B cell (primary cell): ENCODE measurements around the gene DPH3. TPM values are rescaled to one million over a fixed set of nuclear protein-coding genes. Genes with fewer than 3 reads are reported as not detected.

Experiments used
- ATAC-seq: fragments of 200-7000 bp; cut with Tn5 transposase; one replicate; pipeline ENCODE4 v1.10.0; 2021; ENCODE audit warnings: low read depth, mild to moderate bottlenecking, moderate number of reproducible peaks, moderate library complexity
- CTCF ChIA-PET: fragments of 350-600 bp; sonication (Branson Sonifier 250); formaldehyde crosslinking; loops from one replicate; lab custom pipeline; 2021; ENCODE audit warnings: antibody characterized with exemption, inconsistent platforms; lab: Charles Lee
- POLR2A ChIA-PET: fragments of 350-600 bp; sonication (Branson Sonifier 250); formaldehyde crosslinking; loops from one replicate; lab custom pipeline; 2021; ENCODE audit warnings: antibody characterized with exemption; lab: Charles Lee
- DNase-seq: peaks from one replicate; pipeline ENCODE4 v3.0.0; 2013
- H2AFZ ChIP-seq: 2 replicates; pipeline ENCODE4 v1.6.1; 2012; ENCODE audit warnings: mild to moderate bottlenecking, low read depth, low read length; ENCODE audit not compliant: insufficient read depth, poor library complexity, severe bottlenecking
- H3K27ac ChIP-seq, 2 donors: 1 replicate in 1 of 2; 2 replicates in 1 of 2; pipeline ENCODE4 v1.5.1; 2012 to 2013; ENCODE audit warnings: low read length in 2 of 2, mild to moderate bottlenecking in 2 of 2, moderate library complexity in 1 of 2
- H3K27me3 ChIP-seq, 4 experiments: fragments of 200-600 bp in 1 of 4; sonication (generic) in 1 of 4; replicated peaks in 1 of 4; 1 replicate in 2 of 4; 2 replicates in 2 of 4; pipeline versions ENCODE4 v1.6.1 to v1.7.0; 2013 to 2016; ENCODE audit warnings: low read length in 3 of 4, mild to moderate bottlenecking in 2 of 4, mixed read lengths in 1 of 4, moderate library complexity in 1 of 4; ENCODE audit not compliant: insufficient read depth in 4 of 4, control insufficient read depth in 3 of 4; ENCODE audit errors: control extremely low read depth in 1 of 4
- H3K36me3 ChIP-seq, 2 experiments: replicated peaks in 1 of 2; 1 replicate in 1 of 2; 2 replicates in 1 of 2; pipeline versions ENCODE4 v1.6.1 to v1.7.1; 2013; ENCODE audit warnings: low read length in 1 of 2; ENCODE audit not compliant: insufficient read depth in 2 of 2, control insufficient read depth in 1 of 2; ENCODE audit errors: control extremely low read depth in 1 of 2, extremely low read depth in 1 of 2
- H3K4me1 ChIP-seq, 2 donors: fragments of 200-600 bp in 1 of 2; sonication (generic) in 1 of 2; 1 replicate in 1 of 2; 2 replicates in 1 of 2; pipeline versions ENCODE4 v1.5.1 to v1.6.1; 2013 to 2017; ENCODE audit warnings: low read length in 2 of 2; ENCODE audit not compliant: control insufficient read depth in 2 of 2, insufficient read depth in 2 of 2
- H3K4me2 ChIP-seq: replicated peaks from 2 replicates; pipeline ENCODE3; 2012; ENCODE audit warnings: mild to moderate bottlenecking, low read depth, low read length; ENCODE audit not compliant: poor library complexity, severe bottlenecking
- H3K4me3 ChIP-seq, 5 experiments: fragments of 200-600 bp in 1 of 5; sonication (generic) in 1 of 5; 1 replicate in 3 of 5; 2 replicates in 2 of 5; pipeline versions ENCODE4 v1.5.1 to v1.7.0; 2011 to 2016; ENCODE audit warnings: low read length in 4 of 5, mild to moderate bottlenecking in 4 of 5, low read depth in 2 of 5, control low read depth in 1 of 5, moderate library complexity in 1 of 5; ENCODE audit not compliant: insufficient read depth in 1 of 5; ENCODE audit errors: control extremely low read depth in 1 of 5, extremely low read depth in 1 of 5
- H3K79me2 ChIP-seq: fragments of 200-600 bp; sonication (generic); one replicate; pipeline ENCODE4 v1.6.0; 2016; ENCODE audit warnings: low read length; ENCODE audit not compliant: control insufficient read depth, insufficient read depth
- H3K9ac ChIP-seq: fragments of 200-600 bp; sonication (generic); 2 replicates; pipeline ENCODE4 v1.6.1; 2017; ENCODE audit warnings: mild to moderate bottlenecking, low read length, moderate library complexity
- H3K9me3 ChIP-seq, 3 donors: one replicate each; pipeline versions ENCODE4 v1.6.1 to v1.7.1; 2013; ENCODE audit warnings: low read length in 2 of 3; ENCODE audit not compliant: control insufficient read depth in 2 of 3, insufficient read depth in 1 of 3; ENCODE audit errors: control extremely low read depth in 1 of 3
- H4K20me1 ChIP-seq: 2 replicates; pipeline ENCODE4 v1.6.0; 2012; ENCODE audit warnings: mild to moderate bottlenecking, low read length; ENCODE audit not compliant: insufficient read depth, control insufficient read depth, poor library complexity, severe bottlenecking
- H3K27ac Mint-ChIP-seq: one replicate; pipeline ENCODE4 v1.8.0; 2021; ENCODE audit warnings: mixed read lengths
- H3K27me3 Mint-ChIP-seq: one replicate; pipeline ENCODE4 v1.8.0; 2021; ENCODE audit warnings: mixed read lengths
- H3K4me1 Mint-ChIP-seq: one replicate; pipeline ENCODE4 v1.8.0; 2021; ENCODE audit warnings: mixed read lengths
- H3K4me3 Mint-ChIP-seq: one replicate; pipeline ENCODE4 v1.8.0; 2021; ENCODE audit warnings: mixed read lengths
- H3K9me3 Mint-ChIP-seq: one replicate; pipeline ENCODE4 v1.8.0; 2022; ENCODE audit warnings: mixed read lengths; ENCODE audit not compliant: insufficient read depth
- EZH2 ChIP-seq: IDR thresholded peaks from 2 replicates; pipeline ENCODE4 v1.6.1; 2012; ENCODE audit warnings: borderline replicate concordance, low read depth, mild to moderate bottlenecking, moderate library complexity, low read length; ENCODE audit not compliant: insufficient read depth, poor library complexity, severe bottlenecking
- WGBS: methylation state at CpG from one replicate; pipeline ENCODE4 v1.1.5; 2013; ENCODE audit warnings: missing lambda C conversion rate; ENCODE audit not compliant: insufficient coverage; 5-methylcytosine and 5-hydroxymethylcytosine counted together
- intact Hi-C: fragments of 100-400 bp; cut with micrococcal nuclease; formaldehyde crosslinking; loops from one replicate; pipeline ENCODE4 v1.10.0; 2022
- polyA plus RNA-seq: library from polyadenylated mRNA; depleted of rRNA; stranded (reverse); fragments of >200 nt; gene quantifications from 2 replicates; pipeline ENCODE4 v1.2.3, GENCODE V29; 2012
- total RNA-seq, 2 donors: library from RNA; stranded (reverse); fragments of 120-200 nt in 1 of 2; gene quantifications; 1 replicate in 1 of 2; 2 replicates in 1 of 2; pipeline versions ENCODE4 v1.2.3 to v1.2.4, GENCODE V29; 2013 to 2022
- TF ChIP-seq, protein P1 (sequence below): fragments of 200-600 bp; IDR thresholded peaks from one replicate; pipeline ENCODE4 v1.8.0; 2022; ENCODE audit warnings: antibody characterized with exemption, mild to moderate bottlenecking

The DPH3 gene
- total and polyA plus RNA-seq, 2 donors (not counting 1 experiment from before 2014, with no cell fraction given) = 7.4 to 12.9 TPM

DNA sequence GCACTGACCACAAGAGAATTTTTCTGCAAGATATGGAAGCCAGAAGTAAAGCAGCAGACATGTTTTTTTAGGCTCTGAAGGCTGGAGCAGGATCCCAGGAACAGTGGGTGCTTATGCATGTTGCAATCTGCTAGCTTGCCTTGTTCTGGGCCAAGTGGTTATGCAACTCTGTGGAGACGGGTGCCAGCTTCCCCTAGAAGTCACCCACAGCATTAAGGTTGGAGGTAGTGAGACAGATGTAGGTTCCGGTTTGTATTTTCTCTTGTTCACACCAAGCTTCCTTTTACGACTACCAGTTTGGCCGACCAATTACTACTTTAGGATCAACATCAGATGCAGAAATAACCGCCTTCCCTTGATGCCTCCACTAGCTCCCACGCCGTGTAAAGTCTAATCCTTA, 11.1 kb downstream of the DPH3 start:
- Histone ChIP-seq H3K27ac (no peak overlapping the region), H3K27me3 (peaks cover 0 to 4% (median 0%) of the 10 kb centered on the region in 4 experiments), H3K9me3 (no peaks in the 10 kb centered on the region), H2AFZ (no peak overlapping the region), H3K9ac (no peak overlapping the region), H3K4me3 (no peak overlapping the region), H3K36me3 (no peaks in the 10 kb centered on the region), H4K20me1 (no peaks in the 10 kb centered on the region), H3K79me2 (no peaks in the 10 kb centered on the region), H3K4me1 (peaks cover 3 to 6% of the 10 kb centered on the region in 2 donors), H3K4me2 (no peak overlapping the region)
- ATAC-seq (no peak), DNase-seq (no peak)
- ChIA-PET POLR2A (interaction anchor here (0.6 kb wide), 1 partner anchor 19 kb away, joined by 3 read pairs; no protein-coding TSS in a partner anchor), CTCF (no interaction called here)
- H3K4me3 Mint-ChIP-seq = no peak overlapping the region
- no peaks in the 10 kb centered on the region for H3K9me3 Mint-ChIP-seq
- H3K4me1 Mint-ChIP-seq = peaks cover 9% of the 10 kb centered on the region
- TF ChIP-seq, protein P1, sequence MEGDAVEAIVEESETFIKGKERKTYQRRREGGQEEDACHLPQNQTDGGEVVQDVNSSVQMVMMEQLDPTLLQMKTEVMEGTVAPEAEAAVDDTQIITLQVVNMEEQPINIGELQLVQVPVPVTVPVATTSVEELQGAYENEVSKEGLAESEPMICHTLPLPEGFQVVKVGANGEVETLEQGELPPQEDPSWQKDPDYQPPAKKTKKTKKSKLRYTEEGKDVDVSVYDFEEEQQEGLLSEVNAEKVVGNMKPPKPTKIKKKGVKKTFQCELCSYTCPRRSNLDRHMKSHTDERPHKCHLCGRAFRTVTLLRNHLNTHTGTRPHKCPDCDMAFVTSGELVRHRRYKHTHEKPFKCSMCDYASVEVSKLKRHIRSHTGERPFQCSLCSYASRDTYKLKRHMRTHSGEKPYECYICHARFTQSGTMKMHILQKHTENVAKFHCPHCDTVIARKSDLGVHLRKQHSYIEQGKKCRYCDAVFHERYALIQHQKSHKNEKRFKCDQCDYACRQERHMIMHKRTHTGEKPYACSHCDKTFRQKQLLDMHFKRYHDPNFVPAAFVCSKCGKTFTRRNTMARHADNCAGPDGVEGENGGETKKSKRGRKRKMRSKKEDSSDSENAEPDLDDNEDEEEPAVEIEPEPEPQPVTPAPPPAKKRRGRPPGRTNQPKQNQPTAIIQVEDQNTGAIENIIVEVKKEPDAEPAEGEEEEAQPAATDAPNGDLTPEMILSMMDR = no peak
- TF ChIP-seq EZH2 = no peak
- peaks cover 3% of the 10 kb centered on the region for H3K27me3 Mint-ChIP-seq
- H3K27ac Mint-ChIP-seq = no peak overlapping the region
- intact Hi-C loops = no loop called here
- WGBS = 100% methylated on average over 4 of the region's 7 CpGs

DNA sequence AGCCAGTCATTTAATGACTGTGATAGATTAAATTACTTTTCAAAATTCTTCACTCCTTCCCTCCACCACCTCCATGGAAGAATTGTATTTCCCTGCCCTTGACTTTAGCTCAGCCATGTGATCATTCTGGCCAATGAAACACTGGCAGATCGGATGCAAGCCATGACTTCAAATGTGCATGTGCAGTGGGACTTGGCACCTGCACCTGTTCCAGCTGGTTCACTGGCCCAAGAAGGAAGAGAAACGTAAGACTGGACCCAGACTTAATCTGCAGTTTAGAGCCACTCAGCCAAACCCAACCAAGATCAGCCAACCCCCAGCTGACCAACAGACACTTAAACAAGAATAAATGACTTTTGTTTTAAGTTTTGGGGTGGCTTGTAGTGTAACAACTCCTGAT, 11.8 kb downstream of the DPH3 start:
- H3K9ac ChIP-seq = no peak overlapping the region
- no peaks in the 10 kb centered on the region for H3K9me3 Mint-ChIP-seq
- 67% methylated on average over 1 of the region's 2 CpGs for WGBS
- no peak overlapping the region for H3K4me3 ChIP-seq
- DNase-seq (no peak), ATAC-seq (no peak)
- peaks cover 11% of the 10 kb centered on the region for H3K4me1 Mint-ChIP-seq
- no peak overlapping the region for H3K27ac ChIP-seq
- H3K4me2 ChIP-seq = no peak overlapping the region
- H3K27ac Mint-ChIP-seq = no peak overlapping the region
- H3K9me3 ChIP-seq = no peaks in the 10 kb centered on the region
- no peaks in the 10 kb centered on the region for H3K36me3 ChIP-seq
- peaks cover 3 to 6% of the 10 kb centered on the region in 2 donors for H3K4me1 ChIP-seq
- H3K79me2 ChIP-seq = no peaks in the 10 kb centered on the region
- intact Hi-C loops = no loop called here
- peaks cover 6% of the 10 kb centered on the region for H3K27me3 Mint-ChIP-seq
- ChIA-PET CTCF (interaction anchor here (1.2 kb wide), 1 partner anchor 276 kb away, joined by 3 read pairs; no protein-coding TSS in a partner anchor), POLR2A (interaction anchor here (0.6 kb wide), 1 partner anchor 18 kb away, joined by 3 read pairs; no protein-coding TSS in a partner anchor)
- H3K4me3 Mint-ChIP-seq = no peak overlapping the region
- peaks cover 0 to 5% (median 0%) of the 10 kb centered on the region in 4 experiments for H3K27me3 ChIP-seq
- H2AFZ ChIP-seq = no peak overlapping the region
- no peaks in the 10 kb centered on the region for H4K20me1 ChIP-seq
- no peak for TF ChIP-seq EZH2
